SIG-M5 treated with dmso at 0.1 percent for 504 hours (cell line): ENCODE results near the gene SHROOM2.

Source experiments
- DNase-seq: peaks from one replicate; lab custom pipeline; 2025; ENCODE audit not compliant: unreplicated experiment; lab: John Stamatoyannopoulos, UW

Gene SHROOM2

GRCh38 chrX:9938516-9938915 lies 152.3 kb downstream of the SHROOM2 start:
- no peak for DNase-seq

- no peak for DNase-seq
Measured at GRCh38 chrX:9940421-9940820, 154.2 kb downstream of the SHROOM2 start.

GRCh38 chrX:9942086-9942485 lies 155.9 kb downstream of the SHROOM2 start:
- DNase-seq: no peak

GRCh38 chrX:9943420-9943819 lies 157.2 kb downstream of the SHROOM2 start:
- DNase-seq: no peak

GRCh38 chrX:9947131-9947794 lies 161.0 kb downstream of the SHROOM2 start:
- DNase-seq: no peak

GRCh38 chrX:9948406-9948805 lies 162.2 kb downstream of the SHROOM2 start:
- no peak for DNase-seq

GRCh38 chrX:9952300-9952699 lies 166.1 kb downstream of the SHROOM2 start:
- DNase-seq: no peak

- no peak for DNase-seq
Measured at GRCh38 chrX:9953396-9953795, 167.2 kb downstream of the SHROOM2 start.

- DNase-seq: no peak
Measured at GRCh38 chrX:9955506-9955905, 169.3 kb downstream of the SHROOM2 start.

GRCh38 chrX:9957743-9958142 lies 171.5 kb downstream of the SHROOM2 start:
- peak; percentile 6 for DNase-seq

- DNase-seq: no peak
Measured at GRCh38 chrX:9958183-9958582, 172.0 kb downstream of the SHROOM2 start.

GRCh38 chrX:9961750-9962149 lies 175.5 kb downstream of the SHROOM2 start:
- no peak for DNase-seq

GRCh38 chrX:9966775-9967408 lies 180.7 kb downstream of the SHROOM2 start, which contains the start of gene CLDN34:
Gene CLDN34 (plus strand): TSS chrX:9967358. CDS start chrX:9967358, 0 bp downstream.
- DNase-seq: no peak

GRCh38 chrX:9977635-9978034 lies 191.4 kb downstream of the SHROOM2 start:
- no peak for DNase-seq

GRCh38 chrX:9980401-9980800 lies 194.2 kb downstream of the SHROOM2 start:
- DNase-seq: no peak

- DNase-seq: no peak
Measured at GRCh38 chrX:9980927-9981326, 194.7 kb downstream of the SHROOM2 start.

- no peak for DNase-seq
Measured at GRCh38 chrX:9983441-9983840, 197.2 kb downstream of the SHROOM2 start.

- no peak for DNase-seq
Measured at GRCh38 chrX:9983846-9984245, 197.6 kb downstream of the SHROOM2 start.

- DNase-seq: no peak
Measured at GRCh38 chrX:9988762-9989161, 202.5 kb downstream of the SHROOM2 start.

GRCh38 chrX:9992061-9992460 lies 205.8 kb downstream of the SHROOM2 start:
- no peak for DNase-seq

GRCh38 chrX:9992724-9993123 lies 206.5 kb downstream of the SHROOM2 start:
- DNase-seq: no peak

- DNase-seq: peak; percentile 54
Measured at GRCh38 chrX:9995855-9996339, 209.7 kb downstream of the SHROOM2 start.

GRCh38 chrX:9997041-9997440 lies 210.8 kb downstream of the SHROOM2 start:
- no peak for DNase-seq
